GM21360 (cell line): Measurements from ENCODE around the gene ADGRV1.
"Not testable (repeated sequence)": the region's sequence is repeated elsewhere in the genome, so short reads cannot be mapped to it uniquely, and the experiment has no call there.

Experiments used
- ATAC-seq: cut with Tn5 transposase; IDR thresholded peaks from one replicate; pipeline ENCODE4 v1.9.1; 2021; ENCODE audit warnings: mild to moderate bottlenecking, moderate library complexity; ENCODE audit not compliant: unreplicated experiment

Gene ADGRV1

DNA sequence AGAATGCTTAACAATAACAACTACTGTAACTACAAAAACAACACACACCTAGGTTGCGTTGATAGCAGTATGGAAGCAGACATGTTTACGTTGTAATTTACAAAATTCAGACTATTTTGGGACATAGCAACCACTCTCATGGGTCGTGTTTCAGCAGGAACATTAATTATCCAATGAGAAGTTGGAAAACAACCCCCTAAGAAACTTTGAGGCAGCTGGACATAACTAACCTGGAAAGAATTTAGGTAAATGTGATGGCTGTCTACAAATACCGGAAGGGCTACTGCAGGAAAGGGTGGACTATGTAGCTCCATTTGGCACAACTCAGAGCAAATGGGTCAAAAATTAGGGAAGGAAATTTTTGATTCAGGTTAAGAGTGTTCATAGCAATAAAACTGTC lies 409.3 kb downstream of the ADGRV1 start:
- no peak for ATAC-seq

DNA sequence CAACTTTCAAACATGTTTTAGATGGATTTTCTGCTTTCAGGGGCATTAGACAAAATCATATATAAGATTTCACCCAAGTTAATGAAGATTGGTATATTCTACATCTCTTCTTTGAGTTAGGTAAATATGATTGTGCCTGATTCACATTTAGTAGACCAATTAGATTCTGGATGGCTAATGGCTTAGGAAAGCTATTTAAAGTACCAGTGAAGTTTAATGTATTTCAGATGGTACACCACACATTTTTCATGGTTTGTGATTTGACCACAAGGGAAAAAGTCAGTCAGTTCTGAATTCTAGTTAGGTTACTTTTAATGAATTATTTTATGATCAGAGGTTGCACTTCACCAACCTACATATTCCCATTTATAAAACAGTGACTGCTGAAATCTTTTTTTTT lies 409.7 kb downstream of the ADGRV1 start:
- no peak for ATAC-seq

DNA sequence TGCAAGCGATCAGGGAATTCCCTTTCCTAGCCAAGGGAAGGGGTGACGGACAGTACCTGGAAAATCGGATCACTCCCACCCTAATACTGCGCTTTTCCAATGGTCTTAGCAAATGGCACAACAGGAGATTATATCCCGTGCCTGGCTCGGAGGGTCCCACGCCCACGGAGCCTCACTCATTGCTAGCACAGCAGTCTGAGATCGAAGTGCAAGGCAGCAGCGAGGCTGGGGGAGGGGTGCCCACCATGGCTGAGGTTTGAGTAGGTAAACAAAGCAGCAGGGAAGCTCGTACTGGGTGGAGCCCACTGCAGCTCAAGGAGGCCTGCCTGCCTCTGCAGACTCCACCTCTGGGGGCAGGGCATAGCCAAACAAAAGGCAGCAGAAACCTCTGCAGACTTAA lies 411.3 kb downstream of the ADGRV1 start:
- ATAC-seq = not testable (repeated sequence)

DNA sequence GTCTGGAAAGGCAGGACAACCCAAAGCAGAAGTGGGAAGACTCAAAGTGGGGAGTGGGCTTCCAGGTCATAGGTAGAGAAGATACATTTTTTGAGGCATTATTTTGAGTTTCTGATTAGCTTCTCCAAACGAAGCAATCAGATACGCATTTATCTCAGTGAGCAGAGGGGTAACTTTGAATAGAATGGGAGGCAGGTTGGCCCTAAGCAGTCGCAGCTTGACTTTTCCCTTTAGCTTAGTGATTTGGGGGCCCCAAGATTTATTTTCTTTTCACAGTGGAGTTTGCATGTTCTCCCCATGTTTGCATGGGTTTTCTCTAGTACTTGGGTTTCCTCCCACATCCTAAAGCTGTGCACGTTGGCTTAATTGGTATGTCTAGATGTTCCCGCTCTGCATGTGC lies 422.6 kb downstream of the ADGRV1 start:
- no peak for ATAC-seq

DNA sequence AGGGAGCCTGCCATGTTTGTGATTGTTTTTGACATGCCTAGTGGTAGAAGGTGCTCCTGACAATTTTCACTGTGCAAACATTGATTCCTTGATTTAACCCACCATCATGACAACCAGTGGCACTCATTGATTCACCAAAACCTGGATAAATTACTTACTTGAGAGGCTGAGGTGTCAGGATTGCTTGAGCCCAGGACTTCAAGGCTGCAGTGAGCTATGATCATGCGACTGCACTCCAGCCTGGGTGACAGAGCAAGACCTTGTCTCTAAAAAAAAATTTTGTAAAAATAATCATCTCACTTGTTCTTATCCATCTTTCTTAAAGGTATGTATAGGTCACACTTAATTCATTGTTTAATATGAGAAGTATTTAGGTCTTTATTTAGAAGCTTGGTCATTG lies 423.2 kb downstream of the ADGRV1 start:
- no peak for ATAC-seq

DNA sequence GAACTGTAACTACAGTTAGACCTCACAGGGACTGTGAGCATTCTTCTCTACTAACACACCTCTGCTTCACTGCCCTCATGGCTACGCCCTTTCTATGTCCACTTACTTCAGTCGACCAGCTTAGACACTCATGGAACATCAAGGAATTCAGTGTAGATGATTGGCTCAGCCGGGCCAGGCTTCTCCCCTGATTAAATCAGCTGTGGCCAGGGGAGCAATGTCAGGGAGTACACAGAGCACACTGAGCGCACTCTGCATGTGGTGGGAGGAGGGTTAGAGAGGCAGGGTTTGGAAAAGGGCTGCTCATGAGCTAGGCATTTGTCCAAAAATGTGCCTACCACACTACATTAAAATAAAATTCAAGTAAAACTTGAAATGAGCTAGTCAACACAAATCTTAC lies 424.0 kb downstream of the ADGRV1 start:
- no peak for ATAC-seq

DNA sequence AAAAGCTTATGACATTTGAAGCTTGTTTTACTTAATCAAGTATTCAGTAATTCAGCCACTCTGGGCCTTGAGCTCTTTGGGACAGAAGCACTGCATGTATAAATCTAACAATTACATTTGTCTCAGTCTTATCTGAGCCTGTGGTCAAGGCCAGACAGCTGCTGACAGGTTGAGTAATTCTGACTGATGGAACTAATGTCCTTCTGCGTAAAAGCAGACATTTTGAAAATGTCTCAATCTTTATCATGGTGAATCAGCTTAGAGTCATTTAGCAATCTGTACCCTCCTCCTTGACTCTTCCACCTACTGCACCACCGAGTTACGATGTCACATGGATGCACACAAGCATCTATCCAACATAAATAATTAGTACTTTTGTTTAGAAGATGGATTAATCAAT lies 424.6 kb downstream of the ADGRV1 start:
- no peak for ATAC-seq

DNA sequence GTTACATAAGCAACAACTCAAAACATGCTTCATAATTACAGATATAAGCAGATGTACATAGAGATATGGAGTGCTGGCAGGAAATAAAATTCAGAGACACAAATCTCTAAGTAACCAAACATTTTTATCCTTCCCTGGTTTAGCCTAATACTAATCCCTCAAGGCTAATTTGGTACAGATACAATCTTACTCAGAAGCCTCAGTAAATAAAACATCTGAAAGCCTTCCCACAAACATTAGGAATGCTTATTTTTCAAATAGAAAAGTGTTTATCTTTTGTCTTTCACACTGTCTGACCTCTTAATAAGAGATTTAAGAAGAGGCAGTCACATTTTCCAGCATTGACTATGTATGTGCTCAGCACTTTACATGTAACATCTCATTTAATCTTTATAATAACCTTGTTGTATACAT lies 425.1 kb downstream of the ADGRV1 start:
- ATAC-seq = no peak

DNA sequence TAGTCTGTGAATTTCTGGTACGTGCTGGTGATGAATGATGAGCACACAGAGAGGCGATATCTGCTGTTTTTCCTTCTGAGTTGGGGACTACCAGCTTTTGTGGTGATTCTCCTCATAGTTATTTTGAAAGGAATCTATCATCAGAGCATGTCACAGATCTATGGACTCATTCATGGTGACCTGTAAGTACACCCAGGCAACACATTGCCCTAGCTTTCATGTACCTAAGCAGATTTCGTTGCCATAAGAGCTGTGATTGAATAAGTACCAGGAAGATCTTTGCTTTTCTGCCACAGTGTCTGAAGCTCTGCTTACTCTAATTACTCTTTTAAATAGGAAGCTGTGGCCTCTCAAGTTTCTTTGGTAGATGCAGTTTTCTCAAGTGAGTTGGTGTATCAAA lies 426.7 kb downstream of the ADGRV1 start:
- ATAC-seq = no peak

DNA sequence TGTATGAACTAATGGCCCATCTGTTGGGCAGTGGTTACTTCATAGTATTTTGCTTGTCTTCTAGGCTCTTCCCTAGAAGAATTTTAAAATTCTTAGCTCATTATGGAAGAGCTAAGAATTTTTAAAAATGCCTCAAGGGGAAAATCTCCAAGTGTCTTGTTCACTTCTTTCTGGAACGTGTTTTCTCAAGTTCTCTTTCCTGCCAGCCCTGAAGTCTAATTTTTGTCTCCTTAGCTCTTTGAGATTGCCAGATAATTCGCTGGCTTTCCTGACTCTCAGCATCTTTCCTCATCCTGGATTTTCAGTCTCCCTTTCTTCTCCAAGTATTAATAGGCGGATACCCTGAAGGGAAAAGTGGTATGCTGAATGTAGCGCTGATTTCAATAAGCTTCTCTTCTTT lies 429.1 kb downstream of the ADGRV1 start:
- no peak for ATAC-seq

DNA sequence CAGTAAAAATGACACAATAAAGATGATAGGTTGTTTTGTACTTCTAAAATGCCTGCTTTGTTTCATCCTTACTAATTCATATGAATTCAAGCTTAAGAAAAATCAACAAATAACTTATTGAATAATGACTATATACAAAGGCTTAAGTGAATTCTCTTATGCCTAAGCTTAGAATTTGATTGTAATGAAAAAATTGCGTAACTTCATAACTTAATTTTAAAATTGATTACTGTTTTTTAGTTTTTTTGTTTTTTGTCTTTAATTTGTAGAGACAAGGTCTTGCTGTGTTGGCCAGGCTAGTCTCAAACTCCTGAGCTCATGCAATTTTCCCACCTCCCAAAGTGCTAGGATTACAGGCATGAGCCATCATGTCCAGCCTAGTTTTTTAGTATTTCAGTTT lies 432.6 kb downstream of the ADGRV1 start:
- ATAC-seq = no peak

DNA sequence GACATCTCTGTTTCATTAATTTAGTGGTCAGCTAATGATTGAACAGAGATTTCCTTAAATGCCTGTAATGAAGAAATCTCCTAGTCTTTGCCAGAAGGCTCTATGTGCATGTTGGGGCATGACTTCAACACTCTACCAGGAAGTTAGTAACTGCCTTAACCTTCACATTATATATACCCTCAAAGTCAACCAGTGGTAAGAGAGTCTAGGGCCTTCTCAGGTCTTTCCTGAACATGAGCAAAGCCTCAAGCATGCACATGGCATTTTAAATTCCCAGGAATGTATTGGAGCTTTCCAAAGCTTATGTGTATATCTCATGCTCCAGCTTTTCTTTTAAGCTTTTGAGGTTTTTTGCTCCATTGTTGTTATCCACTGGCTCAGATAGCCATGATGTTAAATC lies 436.2 kb downstream of the ADGRV1 start:
- ATAC-seq = no peak

DNA sequence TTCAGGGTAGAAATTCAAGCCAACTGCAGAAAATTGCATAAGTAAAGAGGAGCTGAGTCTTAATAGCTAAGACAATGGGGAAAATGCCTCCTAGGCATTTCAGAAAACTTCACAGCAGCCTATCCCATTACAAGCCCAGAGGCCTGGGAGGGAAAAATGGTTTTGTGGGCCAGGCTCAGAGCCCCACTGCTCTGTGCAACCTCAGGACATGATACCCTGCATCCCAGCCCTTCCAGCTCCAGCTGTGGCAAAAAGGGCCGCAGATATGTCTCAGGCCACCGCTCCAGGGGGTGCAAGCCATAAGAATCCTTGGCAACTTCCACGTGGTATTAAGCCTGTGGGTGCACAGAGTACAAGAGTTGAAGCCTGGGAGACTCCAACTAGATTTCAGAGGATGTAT lies 437.5 kb downstream of the ADGRV1 start:
- no peak for ATAC-seq

DNA sequence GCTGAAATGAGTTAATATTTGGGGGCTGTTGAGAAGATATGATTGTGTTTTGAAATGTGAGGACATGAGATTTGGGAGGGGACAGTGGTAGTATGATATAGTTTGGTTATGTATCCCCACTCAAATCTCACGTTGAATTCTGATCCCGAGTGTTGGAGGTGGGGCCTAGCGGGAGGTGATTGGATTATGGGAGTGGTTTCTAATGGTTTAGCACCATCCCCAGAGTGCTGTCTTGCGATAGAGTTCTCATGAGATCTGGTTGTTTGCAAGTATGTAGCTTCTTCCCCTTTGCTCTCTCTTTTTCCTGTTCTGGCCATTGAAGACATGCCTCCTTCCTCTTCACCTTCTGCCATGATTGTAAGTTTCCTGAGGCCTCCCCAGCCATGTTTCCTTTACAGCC lies 438.5 kb downstream of the ADGRV1 start:
- ATAC-seq = no peak

DNA sequence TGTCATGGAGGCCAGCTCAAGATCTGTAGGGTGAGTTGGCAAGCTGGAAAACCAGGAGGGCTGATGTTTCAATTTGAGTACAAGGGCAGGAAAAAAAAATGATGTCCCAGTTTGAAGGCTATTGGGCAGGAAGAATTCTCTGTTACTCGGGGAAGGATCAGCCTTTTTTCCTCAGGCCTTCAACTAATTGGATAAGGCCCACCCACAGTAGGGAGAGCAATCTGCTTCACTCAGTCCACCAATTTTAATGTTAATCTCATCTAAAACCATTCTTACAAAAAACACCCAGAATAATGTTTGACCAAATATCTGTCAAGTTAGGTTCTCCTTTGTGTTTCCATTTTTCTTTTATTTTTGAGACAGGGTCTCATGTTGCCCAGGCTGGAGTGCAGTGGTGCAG lies 442.1 kb downstream of the ADGRV1 start:
- ATAC-seq = no peak

DNA sequence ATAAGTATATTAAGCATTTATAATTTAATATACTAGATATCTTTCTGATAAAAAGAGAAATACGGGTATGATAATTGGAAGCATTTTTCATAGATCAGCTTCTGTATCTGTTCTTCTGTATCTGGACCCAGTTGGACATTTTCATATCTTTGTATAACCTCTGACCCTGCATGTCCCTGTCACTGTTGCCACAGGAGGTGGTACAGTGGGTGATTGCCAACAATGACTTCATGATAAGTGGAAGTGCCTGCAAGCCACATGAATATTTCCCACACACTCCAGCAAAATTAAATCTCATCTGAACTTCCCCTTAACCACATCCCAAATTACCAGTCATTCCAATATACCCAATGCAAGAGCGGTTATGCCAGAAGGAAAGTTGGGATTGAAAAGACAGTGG lies 448.1 kb downstream of the ADGRV1 start:
- ATAC-seq = no peak

DNA sequence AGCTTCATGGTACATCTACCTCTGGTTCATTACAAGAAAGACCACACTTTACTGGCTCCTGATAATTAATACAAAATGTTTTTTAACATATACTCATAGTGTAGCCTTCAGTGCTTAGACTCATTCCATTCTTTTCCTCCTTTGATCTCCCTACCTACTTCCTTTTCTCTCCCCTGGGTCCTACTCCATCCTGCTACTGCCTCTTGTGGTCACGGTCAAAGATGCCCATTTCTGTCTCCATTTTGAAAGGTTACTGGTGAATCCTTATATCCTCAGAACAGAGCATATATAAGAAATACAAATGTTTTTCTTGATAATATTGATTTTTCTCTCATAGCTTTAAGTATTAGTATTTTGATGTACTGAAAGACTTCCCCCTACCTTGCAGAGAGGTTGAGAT lies 448.7 kb downstream of the ADGRV1 start:
- no peak for ATAC-seq

DNA sequence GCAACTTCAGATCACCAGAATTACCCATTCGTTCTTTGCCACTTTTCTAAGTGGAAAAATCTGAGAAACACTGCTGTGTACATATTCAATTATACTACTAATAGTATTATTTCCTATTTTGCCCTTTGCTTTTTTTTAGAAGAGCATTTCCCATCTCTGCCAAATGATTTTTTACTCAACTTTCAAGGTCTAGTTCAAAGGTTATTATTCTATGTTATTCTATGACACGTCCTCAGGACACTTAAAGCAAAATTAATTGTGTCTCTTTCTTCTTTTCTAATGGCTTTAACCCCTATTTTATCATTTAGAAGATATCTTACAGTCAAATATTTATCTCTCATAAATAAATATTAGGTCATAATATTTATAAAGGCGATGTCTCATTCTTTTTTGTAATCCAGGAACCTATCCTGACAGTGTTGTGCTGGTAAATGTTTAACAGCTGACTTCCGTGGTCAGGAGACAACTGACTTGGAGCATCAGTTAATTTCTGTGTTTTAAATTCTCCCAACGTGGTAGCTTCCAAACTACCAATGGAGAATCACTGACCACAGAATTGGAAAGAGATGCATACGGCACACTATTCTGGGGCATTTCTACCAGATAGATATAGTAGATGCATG lies 449.3 kb downstream of the ADGRV1 start:
- no peak for ATAC-seq

DNA sequence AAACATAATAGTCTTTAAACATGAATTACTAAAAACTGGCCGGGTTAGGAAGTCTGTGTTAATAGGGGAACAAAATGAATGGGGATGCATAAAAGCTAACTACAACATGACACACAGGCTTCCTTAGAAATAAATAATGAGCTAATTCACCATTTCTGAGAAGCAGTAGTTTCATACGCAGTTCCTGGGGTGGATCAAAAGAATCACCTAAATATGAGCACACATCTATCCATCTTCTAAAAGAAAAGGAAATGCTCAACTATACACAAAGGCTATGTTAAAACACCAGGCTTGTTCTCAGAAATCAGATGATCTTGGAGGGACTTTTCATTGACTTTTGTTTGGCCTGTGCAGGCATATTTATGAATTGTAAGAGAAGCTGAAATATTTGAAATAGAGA lies 451.5 kb downstream of the ADGRV1 start:
- no peak for ATAC-seq

DNA sequence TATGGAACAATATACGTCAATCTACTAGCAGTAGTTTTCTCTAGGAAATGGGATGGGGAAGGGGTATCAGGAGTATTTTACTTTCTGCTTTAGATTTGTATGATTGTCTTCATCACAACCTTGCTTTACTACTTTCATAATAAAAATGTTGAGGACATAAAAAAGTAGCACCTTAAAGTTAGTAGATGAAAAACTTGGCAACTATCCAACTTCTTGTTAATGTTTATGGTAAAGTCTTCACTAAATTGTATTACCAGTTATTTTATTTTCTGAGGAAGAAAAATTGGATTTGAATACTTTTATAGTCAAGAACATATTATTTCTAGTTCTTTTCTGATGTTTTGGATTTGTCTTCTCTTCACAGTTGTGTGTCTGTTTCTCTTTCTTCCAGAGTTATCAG lies 452.4 kb downstream of the ADGRV1 start:
- ATAC-seq = no peak

DNA sequence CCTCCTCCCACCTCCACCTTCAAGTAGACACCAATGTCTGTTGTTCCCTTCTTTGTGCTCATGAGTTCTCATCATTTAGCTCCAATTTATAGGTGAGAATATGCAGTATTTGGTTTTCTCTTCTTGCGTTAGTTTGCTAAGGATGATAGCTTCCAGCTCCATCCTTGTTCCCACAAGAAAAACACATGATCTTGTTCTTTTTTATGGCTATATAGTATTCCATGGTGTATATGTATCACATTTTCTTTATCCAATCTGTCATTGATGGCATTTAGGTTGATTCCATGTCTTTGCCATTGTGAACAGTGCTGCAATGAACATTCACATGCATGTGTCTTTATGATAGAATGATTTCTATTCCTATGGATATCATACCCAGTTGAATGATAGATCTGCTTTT lies 454.3 kb downstream of the ADGRV1 start:
- ATAC-seq = not testable (repeated sequence)

DNA sequence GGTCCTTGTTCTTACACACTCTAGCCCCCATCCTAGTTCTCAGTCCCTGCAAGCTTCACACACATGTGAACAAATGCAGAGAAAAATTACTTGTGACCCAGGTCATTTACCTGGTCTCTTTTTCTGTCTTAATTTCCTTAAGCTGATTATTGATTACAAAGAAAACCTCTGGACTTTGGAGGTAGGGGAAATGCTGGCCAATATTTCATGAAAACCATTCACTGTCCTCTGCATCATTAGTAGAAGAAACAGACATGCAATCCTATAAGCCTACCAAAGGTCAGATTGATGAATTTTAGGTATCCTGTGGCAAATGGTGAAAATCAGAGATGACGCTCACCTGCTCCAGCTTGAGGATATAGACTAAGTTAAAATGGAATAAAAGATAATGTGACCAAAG lies 457.7 kb downstream of the ADGRV1 start:
- no peak for ATAC-seq

DNA sequence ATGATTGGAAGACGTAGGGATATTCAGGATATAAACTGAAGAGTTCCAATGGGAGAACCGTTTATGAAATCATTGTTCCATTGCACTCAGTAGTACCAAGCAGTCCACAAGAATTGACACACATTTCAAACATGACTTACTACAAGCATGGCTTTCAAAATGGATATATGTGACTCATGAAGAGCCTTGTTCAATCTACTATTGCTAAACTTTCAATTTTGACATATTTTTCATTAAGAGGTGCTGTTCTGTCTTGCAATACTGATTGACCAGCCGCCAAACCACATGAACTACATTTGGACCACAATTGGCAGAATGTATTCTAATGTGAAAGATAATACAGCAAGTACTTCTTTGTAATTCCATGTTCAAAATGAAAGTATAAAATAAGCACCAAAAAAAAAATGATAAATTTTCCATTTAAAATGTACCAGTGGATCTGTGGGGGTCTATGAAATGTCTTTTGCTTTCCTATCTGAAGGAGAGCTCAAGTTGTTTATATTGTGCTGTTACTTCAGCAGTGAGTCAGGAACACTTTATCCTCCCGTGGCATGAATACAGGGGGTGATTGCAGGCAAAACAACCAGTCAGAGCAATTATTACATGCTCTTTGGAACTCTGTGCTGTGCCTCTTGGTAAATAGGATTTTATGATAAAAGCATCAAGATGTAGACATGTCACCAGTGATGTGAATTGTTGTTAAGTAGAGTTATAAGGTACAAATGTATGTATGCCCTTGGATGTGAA lies 458.5 kb downstream of the ADGRV1 start:
- ATAC-seq = no peak
